Prostate gland (tissue), 2 donors: ENCODE results near the gene EPHB2.

ENCODE experiments used
- POLR2A ChIP-seq: fragments of 450-650 bp; IDR thresholded peaks from one replicate; pipeline ENCODE4 v1.6.1; 2016; ENCODE audit warnings: antibody characterized with exemption, mild to moderate bottlenecking
- POLR2AphosphoS5 ChIP-seq: sonication (generic); formaldehyde crosslinking; IDR thresholded peaks from one replicate; pipeline ENCODE4 v1.6.1; 2017; ENCODE audit warnings: antibody characterized with exemption
- TF ChIP-seq, protein P1 (sequence below), 4 experiments: fragments of 200-600 bp in 2 of 4; fragments of 450-650 bp in 2 of 4; sonication (generic) in 2 of 4; IDR thresholded peaks; 1 replicate in 3 of 4; 2 replicates in 1 of 4; pipeline ENCODE4 v1.5.1; 2016 to 2019; ENCODE audit warnings: antibody characterized with exemption in 4 of 4, mild to moderate bottlenecking in 2 of 4, moderate library complexity in 2 of 4

DNA sequence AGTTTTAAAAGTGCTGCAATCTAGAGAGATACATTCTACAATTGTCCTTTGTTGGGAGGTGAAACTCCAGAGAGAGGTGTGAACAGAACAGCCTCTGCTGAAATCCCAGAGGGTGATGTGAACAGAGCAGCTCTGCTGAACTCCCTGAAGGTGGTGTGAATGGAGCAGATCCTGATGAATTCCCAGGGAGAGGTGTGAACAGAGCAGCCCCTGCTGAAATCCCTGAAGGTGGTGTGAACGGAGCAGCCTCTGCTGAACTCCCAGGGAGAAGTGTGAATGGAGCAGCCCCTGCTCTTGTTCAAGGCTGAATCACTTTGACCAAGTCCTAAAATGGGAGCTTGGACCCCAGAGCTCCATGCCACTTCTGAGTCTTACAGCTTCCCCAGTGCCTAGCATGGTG, 167.3 kb downstream of the EPHB2 start:
- TF ChIP-seq POLR2AphosphoS5: no peak
- TF ChIP-seq, protein P1, sequence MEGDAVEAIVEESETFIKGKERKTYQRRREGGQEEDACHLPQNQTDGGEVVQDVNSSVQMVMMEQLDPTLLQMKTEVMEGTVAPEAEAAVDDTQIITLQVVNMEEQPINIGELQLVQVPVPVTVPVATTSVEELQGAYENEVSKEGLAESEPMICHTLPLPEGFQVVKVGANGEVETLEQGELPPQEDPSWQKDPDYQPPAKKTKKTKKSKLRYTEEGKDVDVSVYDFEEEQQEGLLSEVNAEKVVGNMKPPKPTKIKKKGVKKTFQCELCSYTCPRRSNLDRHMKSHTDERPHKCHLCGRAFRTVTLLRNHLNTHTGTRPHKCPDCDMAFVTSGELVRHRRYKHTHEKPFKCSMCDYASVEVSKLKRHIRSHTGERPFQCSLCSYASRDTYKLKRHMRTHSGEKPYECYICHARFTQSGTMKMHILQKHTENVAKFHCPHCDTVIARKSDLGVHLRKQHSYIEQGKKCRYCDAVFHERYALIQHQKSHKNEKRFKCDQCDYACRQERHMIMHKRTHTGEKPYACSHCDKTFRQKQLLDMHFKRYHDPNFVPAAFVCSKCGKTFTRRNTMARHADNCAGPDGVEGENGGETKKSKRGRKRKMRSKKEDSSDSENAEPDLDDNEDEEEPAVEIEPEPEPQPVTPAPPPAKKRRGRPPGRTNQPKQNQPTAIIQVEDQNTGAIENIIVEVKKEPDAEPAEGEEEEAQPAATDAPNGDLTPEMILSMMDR (IDR thresholded peaks at IDR 0.05): no peak
- TF ChIP-seq POLR2A: no peak
